ENCODE measurements around the gene PARD6G. TPM values are rescaled to one million over a fixed set of nuclear protein-coding genes. Genes with fewer than 3 reads are reported as not detected.

The PARD6G gene
- total RNA-seq, 2 donors from 2014 or later: 2.6 to 3.1 TPM

GRCh38 chr18:80145196-80145804 lies 102.0 kb downstream of the PARD6G start:
- peaks cover 32% of the 10 kb centered on the region for H3K4me1 ChIP-seq
- no peaks in the 10 kb centered on the region for H3K9me3 ChIP-seq
- TF ChIP-seq POLR2A (IDR thresholded peaks at IDR 0.05) (no peak), CTCF (IDR thresholded peaks at IDR 0.05) (no peak)
- intact Hi-C loops (cut with DNase I): no loop called here
- 69 to 76% methylated on average over 5 of the region's 5 CpGs for WGBS, 2 donors
- no peaks in the 10 kb centered on the region for H3K36me3 ChIP-seq (replicated peaks in 1 of 2; ENCODE audit: insufficient read depth in 1 of 2, low read depth in 2 of 2)
- H3K4me3 ChIP-seq: no peak overlapping the region
- H3K27ac ChIP-seq: no peak overlapping the region
- H3K27me3 ChIP-seq: no peaks in the 10 kb centered on the region
- no peak for ATAC-seq
- no peak for DNase-seq

- Histone ChIP-seq H3K27ac (no peak overlapping the region), H3K4me3 (no peak overlapping the region), H3K36me3 (replicated peaks in 1 of 2; ENCODE audit: insufficient read depth in 1 of 2, low read depth in 2 of 2) (no peaks in the 10 kb centered on the region), H3K27me3 (no peaks in the 10 kb centered on the region), H3K4me1 (peaks cover 26% of the 10 kb centered on the region), H3K9me3 (no peaks in the 10 kb centered on the region)
- TF ChIP-seq CTCF (IDR thresholded peaks at IDR 0.05) (no peak), POLR2A (IDR thresholded peaks at IDR 0.05) (no peak)
- no peak for DNase-seq
- ATAC-seq: no peak
- 34 to 44% methylated on average over 2 of the region's 2 CpGs for WGBS, 2 donors
- intact Hi-C loops (cut with DNase I): no loop called here
Observed at GRCh38 chr18:80143881-80144280, 103.4 kb downstream of the PARD6G start.

- no peak for DNase-seq
- WGBS, 2 donors: 86 to 95% methylated on average over 5 of the region's 5 CpGs
- no peaks in the 10 kb centered on the region for H3K27me3 ChIP-seq
- no peak overlapping the region for H3K27ac ChIP-seq
- TF ChIP-seq POLR2A (IDR thresholded peaks at IDR 0.05): no peak
- TF ChIP-seq CTCF (IDR thresholded peaks at IDR 0.05): no peak
- no peaks in the 10 kb centered on the region for H3K9me3 ChIP-seq
- intact Hi-C loops (cut with DNase I): no loop called here
- H3K4me3 ChIP-seq: no peak overlapping the region
- ATAC-seq: no peak
- H3K36me3 ChIP-seq (replicated peaks in 1 of 2; ENCODE audit: insufficient read depth in 1 of 2, low read depth in 2 of 2): peaks cover 0 to 24% of the 10 kb centered on the region in 2 donors
- peaks cover 15% of the 10 kb centered on the region for H3K4me1 ChIP-seq
Observed at GRCh38 chr18:80140455-80140985, 106.8 kb downstream of the PARD6G start.

- Histone ChIP-seq H3K27ac (no peak overlapping the region), H3K36me3 (replicated peaks in 1 of 2; ENCODE audit: insufficient read depth in 1 of 2, low read depth in 2 of 2) (peaks cover 0 to 25% of the 10 kb centered on the region in 2 donors), H3K4me1 (peaks cover 2% of the 10 kb centered on the region), H3K9me3 (no peaks in the 10 kb centered on the region), H3K4me3 (no peak overlapping the region), H3K27me3 (no peaks in the 10 kb centered on the region)
- WGBS, 2 donors: 86 to 87% methylated on average over 4 to 12 of the region's 12 CpGs
- DNase-seq (no peak), ATAC-seq (no peak)
- TF ChIP-seq CTCF (IDR thresholded peaks at IDR 0.05) (no peak), POLR2A (IDR thresholded peaks at IDR 0.05) (no peak)
- intact Hi-C loops (cut with DNase I): no loop called here
Observed at GRCh38 chr18:80137976-80138375, 109.3 kb downstream of the PARD6G start.

- DNase-seq (no peak), ATAC-seq (no peak)
- Histone ChIP-seq H3K9me3 (no peaks in the 10 kb centered on the region), H3K36me3 (replicated peaks in 1 of 2; ENCODE audit: insufficient read depth in 1 of 2, low read depth in 2 of 2) (peaks cover 0 to 25% of the 10 kb centered on the region in 2 donors), H3K27ac (no peak overlapping the region), H3K27me3 (no peaks in the 10 kb centered on the region), H3K4me1 (no peaks in the 10 kb centered on the region), H3K4me3 (no peak overlapping the region)
- TF ChIP-seq POLR2A (IDR thresholded peaks at IDR 0.05) (no peak), CTCF (IDR thresholded peaks at IDR 0.05) (no peak)
- intact Hi-C loops (cut with DNase I): no loop called here
- WGBS, 2 donors: 91 to 94% methylated on average over 10 to 14 of the region's 14 CpGs
Observed at GRCh38 chr18:80137137-80137536, 110.2 kb downstream of the PARD6G start.

Data from body of pancreas (tissue), 4 donors.